Hematopoietic multipotent progenitor cell treated with erythropoietin and hydrocortisone succinate and interleukin-3 and kit ligand, for 4 days (in vitro differentiated cells): ENCODE measurements around the gene C10orf71.
A peak's percentile ranks its signal among the peaks of the same experiment; 100 is the strongest.

Source experiments
- DNase-seq: peaks from one replicate; pipeline ENCODE4 v3.0.0-alpha.2; 2015

Gene C10orf71

GRCh38 chr10:49364051-49364450, 65.1 kb downstream of the C10orf71 start:
- no peak for DNase-seq

GRCh38 chr10:49364747-49365146, 65.8 kb downstream of the C10orf71 start:
- DNase-seq: no peak

GRCh38 chr10:49365275-49365674, 66.3 kb downstream of the C10orf71 start:
- DNase-seq: no peak

- no peak for DNase-seq
Observed at GRCh38 chr10:49365675-49366415, 66.9 kb downstream of the C10orf71 start.

GRCh38 chr10:49366460-49366859, 67.5 kb downstream of the C10orf71 start:
- no peak for DNase-seq

GRCh38 chr10:49367600-49367999, 68.6 kb downstream of the C10orf71 start:
- DNase-seq: peak; percentile 20

- no peak for DNase-seq
Observed at GRCh38 chr10:49368256-49368655, 69.3 kb downstream of the C10orf71 start.

- no peak for DNase-seq
Observed at GRCh38 chr10:49369216-49370162, 70.5 kb downstream of the C10orf71 start.

GRCh38 chr10:49370326-49371100, 71.5 kb downstream of the C10orf71 start:
- DNase-seq: no peak

- no peak for DNase-seq
Observed at GRCh38 chr10:49371967-49372366, 73.0 kb downstream of the C10orf71 start.

GRCh38 chr10:49373361-49373760, 74.4 kb downstream of the C10orf71 start:
- no peak for DNase-seq

GRCh38 chr10:49374740-49375139, 75.8 kb downstream of the C10orf71 start:
- no peak for DNase-seq

GRCh38 chr10:49375611-49376010, 76.6 kb downstream of the C10orf71 start:
- no peak for DNase-seq
